NCI-H2081 (cell line): Measurements from ENCODE around the gene RET.

ENCODE experiments used
- DNase-seq, 2 experiments: peaks; one replicate each; lab custom pipeline; 2025; lab: John Stamatoyannopoulos, UW

RET gene

DNA sequence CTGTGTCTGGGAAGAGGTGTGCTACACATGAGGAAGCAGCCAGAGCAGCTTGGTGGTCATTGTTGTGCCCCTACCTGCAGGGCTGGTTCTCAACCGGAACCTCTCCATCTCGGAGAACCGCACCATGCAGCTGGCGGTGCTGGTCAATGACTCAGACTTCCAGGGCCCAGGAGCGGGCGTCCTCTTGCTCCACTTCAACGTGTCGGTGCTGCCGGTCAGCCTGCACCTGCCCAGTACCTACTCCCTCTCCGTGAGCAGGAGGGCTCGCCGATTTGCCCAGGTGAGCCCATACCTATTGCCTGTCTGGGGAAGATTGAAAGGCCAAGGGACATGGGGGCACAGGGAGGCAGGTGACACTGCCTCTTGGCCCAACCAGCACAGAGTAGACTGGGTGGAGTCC is 32.1 kb downstream of the RET start:
- DNase-seq, result no peak

DNA sequence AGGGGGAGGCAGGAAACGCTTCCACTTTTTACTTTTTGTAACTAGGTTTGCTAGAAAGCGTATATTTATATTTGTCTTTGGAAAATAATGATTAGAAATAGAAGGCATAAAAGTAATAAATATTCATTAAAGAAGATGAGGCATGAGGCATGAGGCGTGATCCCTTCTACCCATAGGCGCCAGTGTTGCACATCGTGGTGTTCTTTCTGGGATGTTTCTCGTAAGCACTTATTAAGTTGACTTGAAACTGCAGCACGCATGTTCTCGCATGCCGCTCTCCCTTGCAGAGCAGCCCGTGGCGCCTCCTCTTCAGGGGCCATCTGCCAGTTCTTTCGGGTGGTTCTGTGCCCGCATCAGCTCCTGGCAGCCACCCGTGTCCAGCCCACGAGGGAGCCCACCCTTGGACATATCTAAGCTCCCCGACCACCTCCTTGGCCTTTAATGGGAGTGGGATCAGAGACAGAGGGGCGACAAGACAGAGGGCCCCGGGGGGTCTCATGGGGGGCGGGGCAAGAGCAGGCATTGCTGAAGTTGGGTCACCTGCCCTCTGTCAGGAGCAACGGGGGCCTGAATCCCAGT is 32.9 kb downstream of the RET start:
- no peak for DNase-seq

DNA sequence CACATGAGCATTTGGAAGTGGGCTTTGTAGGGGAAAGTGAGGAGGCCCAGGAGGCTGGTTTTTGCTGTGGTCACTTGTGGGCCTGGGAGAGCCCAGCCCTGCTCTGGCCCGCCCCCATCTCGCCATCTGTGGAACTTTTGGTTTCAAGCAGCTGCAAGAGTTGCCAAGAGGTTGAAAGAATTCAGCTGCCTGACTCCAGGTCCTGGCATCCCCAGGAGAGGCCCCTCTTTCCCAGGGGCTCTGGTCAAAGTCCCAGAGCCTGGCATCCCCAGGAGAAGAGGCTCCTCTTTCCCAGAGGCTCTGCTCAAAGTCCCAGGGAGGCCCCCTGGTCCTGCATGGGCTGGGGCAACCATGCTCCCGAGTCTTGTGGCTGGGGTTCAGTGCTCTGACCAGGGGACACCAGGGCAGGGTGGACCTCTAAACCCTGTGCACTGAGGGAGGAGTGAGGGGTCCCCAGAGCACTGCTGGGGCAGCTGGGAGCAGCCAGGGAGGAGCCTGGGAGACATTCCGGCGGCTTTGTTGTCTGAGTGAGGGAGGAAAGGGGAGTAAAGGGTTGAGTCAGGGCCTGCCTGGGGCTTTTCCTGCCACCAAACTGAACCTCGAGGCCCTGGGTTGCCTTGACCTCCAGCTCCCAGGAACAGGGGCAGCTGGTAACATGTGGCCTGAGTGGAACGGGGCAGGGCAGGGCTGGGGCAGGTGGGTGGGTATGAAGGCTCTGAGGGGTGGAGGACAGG is 33.6 kb downstream of the RET start:
- no peak for DNase-seq

DNA sequence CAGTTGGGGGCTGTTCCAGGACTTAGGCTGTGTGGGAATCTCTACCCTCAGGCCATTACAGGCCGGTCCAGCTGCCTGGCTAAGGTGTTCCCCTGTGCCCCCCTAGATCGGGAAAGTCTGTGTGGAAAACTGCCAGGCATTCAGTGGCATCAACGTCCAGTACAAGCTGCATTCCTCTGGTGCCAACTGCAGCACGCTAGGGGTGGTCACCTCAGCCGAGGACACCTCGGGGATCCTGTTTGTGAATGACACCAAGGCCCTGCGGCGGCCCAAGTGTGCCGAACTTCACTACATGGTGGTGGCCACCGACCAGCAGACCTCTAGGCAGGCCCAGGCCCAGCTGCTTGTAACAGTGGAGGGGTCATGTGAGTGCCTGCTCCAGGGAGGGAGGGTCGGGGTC is 34.2 kb downstream of the RET start:
- DNase-seq, result no peak

DNA sequence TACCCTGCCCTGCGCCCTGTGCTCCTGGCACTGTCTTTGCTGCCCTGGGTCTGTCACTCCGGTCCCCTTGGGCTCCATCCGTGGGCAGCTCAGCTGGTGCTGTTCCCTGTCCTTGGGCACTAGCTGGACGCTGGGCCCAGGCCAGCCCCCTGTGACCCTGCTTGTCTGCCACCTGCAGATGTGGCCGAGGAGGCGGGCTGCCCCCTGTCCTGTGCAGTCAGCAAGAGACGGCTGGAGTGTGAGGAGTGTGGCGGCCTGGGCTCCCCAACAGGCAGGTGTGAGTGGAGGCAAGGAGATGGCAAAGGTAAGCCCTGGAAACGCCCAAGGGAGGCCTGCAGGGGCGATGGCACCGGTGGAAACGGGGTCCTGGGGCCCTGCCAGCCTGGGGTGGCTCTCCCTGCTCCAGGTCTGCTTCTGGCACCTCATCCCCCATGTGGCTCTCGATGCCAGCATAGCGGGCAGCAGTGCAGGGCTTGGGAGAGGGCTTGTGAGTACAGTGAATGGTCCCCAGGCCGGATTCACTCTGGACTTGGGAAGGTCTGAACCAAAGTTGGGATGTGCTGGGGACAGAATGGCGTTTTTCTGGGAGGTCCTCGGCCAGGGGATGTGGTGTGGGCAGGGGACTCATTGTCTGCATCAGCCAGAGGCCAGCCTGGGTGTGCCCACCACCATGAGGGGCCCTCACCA is 35.2 kb downstream of the RET start:
- DNase-seq, result no peak

DNA sequence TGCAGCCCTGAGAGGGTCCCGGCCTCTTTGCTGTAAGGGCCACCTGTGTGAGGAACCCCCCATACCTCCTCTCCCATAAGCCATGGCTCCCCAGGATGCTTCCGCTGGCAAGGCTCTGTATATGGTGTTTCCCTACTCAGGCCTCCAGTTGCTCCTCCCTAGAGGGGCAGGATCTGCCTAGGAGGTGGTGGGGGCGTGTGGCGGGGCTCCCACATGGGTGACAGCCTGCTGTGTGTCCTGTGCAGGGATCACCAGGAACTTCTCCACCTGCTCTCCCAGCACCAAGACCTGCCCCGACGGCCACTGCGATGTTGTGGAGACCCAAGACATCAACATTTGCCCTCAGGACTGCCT is 35.7 kb downstream of the RET start:
- no peak for DNase-seq

DNA sequence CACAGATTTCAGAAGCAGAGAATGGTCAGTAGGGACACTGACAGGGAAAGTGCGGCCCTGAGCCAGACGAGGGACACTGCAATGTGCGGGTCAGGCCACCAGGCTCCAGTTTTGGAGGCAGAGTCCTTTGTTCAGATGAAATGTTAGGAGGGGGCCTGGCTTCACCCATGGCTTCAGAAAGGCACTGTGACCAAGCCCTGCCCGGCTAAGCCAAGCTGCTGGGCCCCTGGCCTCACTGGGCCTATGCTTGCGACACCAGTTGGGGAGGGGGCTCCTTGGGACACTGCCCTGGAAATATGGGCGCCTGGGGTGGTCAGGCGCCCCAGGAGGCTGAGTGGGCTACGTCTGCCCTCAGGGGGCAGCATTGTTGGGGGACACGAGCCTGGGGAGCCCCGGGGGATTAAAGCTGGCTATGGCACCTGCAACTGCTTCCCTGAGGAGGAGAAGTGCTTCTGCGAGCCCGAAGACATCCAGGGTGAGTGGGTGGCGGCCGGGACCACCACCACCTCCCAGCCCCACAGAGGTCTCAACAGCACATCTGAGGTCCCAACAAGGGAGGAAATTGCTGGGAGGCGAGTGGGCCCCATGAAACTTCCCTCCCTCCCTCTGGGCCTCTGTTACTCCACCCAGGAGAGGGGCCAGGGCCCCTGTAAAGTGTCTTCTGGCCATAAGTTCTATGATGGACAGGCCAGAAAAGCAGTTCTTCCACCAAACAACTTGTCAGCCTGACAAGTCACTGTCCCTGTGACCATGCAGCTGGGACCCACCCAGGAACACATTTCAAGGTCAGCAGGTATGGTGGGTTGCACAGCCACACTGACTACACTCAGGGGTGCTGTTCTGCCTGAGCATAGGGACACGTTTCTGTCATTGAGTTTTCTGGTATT is 36.6 kb downstream of the RET start:
- no peak for DNase-seq

DNA sequence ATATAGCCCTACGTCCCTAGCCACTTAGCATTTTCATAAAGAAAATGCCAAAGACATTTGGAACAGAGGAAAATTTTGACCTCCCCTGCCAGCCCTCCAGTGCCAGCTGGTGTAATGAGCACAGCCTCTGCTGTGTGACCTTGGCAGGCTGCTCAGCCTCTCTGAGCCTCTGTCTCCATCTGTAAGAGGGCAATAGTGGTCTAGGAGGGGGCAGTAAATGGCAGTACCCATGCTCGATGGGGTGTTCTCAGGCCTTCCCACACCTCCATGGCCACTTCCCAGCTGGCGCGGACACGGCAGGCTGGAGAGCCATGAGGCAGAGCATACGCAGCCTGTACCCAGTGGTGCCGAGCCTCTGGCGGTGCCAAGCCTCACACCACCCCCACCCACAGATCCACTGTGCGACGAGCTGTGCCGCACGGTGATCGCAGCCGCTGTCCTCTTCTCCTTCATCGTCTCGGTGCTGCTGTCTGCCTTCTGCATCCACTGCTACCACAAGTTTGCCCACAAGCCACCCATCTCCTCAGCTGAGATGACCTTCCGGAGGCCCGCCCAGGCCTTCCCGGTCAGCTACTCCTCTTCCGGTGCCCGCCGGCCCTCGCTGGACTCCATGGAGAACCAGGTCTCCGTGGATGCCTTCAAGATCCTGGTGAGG is 37.3 kb downstream of the RET start:
- no peak for DNase-seq

DNA sequence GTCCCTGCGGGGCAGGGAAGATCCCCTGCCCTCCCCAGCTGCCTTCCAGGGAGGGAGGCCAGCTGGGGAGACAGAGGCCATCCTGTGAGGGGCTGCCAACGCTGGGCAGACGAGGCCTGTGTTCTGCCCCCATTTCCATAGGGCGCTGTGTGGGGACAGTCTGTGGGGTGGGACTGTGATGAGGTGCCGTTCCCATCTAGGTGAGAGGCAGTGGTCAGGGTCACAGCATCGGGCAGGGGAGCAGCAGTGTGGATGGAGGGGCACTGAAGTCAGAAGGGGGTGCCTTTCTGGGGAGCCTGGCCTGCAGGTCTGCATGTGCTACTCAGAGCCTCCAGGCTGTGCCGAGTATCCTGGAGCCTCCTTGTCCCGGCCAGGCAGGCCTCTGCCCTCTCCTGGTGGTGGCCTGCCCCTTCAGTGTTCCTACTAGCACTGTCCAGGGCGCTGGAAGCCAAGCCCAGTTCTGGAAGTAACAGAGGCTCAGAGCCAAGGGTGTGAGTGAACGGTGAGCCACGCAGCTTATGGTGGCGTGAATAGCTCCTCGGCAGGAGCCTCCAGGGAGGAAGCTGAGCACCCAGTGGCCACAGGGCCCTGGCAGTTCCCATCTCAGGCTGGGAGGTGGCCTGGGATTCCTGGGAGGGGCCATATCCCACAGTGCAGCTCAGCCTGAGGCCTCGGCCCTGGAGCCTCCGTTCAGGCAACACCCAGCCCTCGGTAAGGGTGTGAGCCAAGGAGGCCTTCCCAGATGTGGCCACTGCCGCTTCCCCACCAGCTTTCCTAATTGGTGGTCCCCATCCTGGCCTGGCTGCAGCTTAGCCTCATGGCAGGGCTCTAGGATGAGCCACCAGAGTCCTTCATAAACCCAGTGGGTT is 38.1 kb downstream of the RET start:
- DNase-seq, result no peak

DNA sequence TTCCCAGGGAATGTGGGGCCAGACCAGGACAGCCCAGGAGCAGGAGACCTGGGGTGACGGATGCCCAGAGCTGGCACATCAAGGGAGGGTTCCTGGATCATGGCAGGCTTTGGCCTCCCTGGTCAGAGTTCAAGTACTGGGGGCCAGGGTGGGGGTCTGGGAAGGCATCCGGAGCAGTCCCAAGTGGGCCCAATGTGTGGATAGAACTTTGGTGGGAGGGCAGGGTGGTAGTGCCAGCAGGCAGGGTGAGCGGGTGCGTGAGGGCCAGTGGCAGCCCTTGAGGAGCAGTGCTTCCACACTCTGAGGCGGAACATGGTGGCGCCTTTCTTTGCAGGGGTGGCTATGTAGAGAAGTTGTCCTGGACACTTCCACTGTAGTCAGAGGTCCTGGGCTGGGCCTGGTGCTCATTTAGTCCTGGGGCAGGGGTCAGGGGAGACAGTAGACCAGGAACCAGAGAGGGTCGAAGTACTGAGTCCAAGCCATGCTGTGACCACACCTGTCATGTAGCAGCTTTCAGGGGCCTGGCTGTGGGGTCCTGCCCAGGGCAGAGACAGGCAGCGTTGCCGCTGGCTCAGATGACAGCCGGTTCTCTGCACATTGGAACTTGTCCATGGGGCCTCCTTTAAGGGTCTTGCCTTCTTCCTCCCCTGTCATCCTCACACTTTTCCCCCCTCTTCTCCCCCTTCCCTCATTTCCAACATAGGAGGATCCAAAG is 39.2 kb downstream of the RET start:
- no peak for DNase-seq

DNA sequence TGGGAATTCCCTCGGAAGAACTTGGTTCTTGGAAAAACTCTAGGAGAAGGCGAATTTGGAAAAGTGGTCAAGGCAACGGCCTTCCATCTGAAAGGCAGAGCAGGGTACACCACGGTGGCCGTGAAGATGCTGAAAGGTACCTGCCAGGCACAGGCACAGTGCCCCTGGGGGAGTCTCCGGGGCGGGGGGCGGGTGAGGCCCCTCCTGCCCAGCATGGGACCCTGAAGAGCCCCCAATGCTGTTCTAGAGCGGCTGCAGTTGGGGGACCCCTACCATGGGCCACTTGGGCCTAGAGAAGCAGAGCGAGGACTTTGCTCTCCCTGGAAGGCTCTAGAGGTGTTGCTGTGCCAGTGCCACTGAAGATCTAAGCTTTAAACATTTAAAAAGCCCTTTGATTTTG is 39.7 kb downstream of the RET start:
- DNase-seq, result no peak

DNA sequence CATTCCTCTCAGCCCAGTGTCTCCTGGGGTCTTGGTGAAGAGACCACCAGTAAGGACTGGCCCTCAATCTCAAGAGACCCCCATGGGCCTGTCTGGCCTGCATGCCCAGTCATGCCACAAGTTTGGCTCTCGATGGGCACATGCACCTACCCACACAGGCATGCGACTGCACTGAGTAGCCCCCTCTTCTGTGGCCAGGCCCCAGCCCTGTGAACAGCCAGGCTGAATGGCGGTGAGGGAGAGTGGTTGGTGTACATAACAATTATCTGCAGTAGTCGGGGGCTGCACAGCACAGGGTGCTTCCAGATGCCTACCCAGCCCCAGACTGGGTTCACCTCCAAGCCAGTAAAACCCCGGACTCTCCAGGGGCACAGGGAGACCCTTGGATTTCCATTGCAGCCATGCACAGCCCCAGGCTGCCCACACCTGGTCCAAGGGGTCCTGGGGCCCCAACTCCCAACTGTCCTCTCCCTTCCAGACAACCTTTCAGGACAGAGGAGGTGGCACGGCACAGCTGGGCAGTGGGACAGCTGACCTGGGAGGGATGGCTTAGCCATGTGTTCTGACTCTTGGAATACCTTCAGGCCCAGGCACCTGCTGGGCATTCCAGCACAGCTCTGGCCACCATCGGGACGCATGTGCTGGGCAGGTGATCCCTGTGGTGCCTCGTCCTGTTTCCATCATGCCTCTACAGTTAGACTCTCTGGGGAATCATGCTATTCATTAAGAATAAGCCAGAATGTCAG is 40.3 kb downstream of the RET start:
- no peak for DNase-seq

DNA sequence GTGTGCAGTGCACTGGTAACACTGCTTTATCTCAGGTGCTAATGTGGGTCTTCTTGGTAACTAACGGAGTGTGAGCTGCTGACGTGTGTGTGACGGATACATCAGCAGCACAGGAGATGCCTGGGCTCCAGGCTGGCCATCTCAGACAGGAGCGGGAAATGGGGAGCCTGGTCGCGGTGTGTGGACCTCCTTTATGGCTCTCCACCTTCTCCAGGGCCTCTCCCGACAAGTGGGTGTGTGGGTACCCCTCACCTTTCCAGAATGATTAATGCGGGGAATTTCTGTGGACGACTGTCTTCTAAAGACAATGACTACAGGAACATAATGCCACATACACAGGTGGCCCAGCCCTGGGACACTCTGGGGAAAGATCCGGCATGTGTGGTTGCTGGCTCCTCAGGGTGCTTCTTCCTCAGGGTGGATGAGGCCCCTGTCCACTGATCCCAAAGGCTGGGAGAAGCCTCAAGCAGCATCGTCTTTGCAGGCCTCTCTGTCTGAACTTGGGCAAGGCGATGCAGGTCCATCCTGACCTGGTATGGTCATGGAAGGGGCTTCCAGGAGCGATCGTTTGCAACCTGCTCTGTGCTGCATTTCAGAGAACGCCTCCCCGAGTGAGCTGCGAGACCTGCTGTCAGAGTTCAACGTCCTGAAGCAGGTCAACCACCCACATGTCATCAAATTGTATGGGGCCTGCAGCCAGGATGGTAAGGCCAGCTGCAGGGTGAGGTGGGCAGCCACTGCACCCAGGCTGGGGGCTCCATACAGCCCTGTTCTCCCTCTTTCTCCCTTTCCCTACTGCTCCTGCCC is 41.1 kb downstream of the RET start:
- no peak for DNase-seq

DNA sequence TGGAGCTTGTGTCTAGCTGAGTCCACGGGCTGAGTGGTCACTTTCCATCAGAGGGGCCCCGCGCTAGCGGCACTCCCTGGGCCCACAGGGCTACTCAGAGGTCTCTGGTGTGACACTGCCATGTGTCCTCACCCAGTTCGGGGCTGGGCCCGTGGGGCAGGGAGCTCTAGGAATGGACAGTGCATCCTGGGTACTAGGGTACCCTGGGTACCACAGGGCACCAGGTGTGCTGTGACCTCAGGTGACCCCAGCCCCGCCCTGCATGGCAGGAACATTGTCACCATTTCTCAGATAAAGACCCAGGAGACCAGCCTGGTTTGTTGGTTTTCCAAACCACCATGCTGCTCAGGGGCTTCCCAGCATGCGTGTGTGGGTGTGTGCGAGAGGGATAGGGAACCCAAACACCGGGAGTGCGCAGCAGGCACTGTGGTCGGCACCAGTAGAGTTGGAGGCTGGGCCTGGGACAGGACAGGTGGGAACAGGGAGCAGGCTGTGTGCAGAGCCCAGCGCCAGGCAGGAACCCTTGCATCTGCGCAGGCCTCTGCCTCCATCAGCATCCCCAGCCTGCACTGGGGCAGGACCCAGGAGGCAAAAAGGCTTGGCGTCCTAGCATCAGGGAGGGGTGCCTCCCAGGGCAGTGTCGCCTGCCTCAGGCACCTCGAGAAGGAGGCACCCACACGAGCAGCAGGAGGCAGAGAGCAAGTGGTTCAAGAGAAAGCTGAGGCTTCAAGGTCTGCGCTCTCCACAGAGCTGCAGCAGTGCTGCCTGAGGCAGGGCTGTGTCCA is 42.0 kb downstream of the RET start:
- no peak for DNase-seq

DNA sequence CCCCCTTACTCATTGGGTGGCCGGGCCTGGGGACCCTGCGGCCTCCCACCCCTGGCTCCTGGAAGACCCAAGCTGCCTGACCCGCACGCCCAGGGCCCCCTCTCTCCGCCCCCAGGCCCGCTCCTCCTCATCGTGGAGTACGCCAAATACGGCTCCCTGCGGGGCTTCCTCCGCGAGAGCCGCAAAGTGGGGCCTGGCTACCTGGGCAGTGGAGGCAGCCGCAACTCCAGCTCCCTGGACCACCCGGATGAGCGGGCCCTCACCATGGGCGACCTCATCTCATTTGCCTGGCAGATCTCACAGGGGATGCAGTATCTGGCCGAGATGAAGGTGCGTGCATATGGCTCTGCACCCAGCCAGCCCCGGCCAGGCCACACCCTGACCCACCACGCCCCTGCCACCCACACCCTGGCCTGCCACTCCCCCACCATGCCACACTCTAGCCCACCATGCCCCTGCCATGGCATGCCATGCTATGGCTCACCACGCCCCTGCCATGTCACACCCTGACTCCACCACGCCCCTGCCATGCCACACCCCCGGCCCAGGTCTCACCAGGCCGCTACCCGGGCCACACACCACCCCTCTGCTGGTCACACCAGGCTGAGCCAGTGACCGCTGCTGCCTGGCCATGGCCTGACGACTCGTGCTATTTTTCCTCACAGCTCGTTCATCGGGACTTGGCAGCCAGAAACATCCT is 42.7 kb downstream of the RET start:
- no peak for DNase-seq

DNA sequence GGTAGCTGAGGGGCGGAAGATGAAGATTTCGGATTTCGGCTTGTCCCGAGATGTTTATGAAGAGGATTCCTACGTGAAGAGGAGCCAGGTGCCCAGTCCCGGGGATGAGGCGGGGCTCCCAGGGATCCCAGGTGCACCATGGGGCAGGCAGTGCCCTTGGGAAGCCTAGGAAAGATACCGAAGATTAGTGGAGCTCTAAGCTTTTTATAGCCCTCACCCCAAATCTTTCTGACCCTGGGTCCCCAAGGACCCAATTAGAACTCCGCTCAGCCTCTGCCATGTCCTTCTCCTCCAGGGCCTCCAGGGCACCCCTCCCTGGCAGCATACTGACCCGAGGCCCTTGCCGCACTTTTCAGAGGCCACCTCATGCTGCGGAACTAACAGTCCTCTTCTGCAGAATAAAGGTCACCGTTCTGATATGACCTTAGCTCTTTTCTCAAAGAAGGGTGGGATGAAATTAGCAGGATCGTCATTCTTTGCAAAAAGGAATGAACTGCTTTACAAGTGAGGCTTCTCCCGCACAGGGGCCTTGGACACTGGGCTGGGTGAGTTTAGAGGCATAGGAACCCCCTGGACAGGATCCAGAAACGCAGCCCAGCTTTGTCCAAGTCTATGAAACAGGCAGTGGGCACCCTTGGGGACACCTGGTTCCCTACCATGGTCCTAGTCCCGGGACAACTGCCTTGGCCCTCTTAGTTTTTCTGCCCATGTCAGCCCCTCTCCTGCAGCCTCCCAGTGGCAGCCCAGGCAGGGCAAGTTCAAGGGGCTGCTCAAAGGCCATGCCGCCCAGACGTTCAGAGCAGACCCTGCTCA is 43.5 kb downstream of the RET start:
- DNase-seq, result no peak

DNA sequence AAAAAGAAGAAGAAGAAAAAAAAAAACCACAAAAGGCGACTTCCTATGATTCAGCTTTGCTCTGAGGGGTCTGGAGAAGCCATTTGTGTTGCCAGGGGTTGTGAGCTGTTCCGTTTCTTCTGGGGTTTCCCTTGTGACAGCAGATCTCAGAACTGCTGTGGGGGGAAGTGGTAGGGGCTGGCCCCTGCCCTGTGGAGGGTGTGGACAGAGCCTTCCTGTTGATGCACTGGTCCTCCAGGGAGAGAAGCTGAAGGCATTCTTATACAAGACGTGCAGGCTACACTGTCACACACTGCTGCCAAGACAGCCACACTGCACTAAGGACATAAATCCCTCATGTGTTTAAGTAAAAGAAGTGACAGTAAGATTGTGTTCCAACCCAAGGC is 44.1 kb downstream of the RET start:
- no peak for DNase-seq
